C4-2B (cell line): ENCODE data around the gene CYB561D2.
A peak's percentile ranks its signal among the peaks of the same experiment; 100 is the strongest.

Experiments used
- H3K27ac ChIP-seq: fragments of 450-650 bp; 2 replicates; pipeline ENCODE4 v1.5.1; 2017
- ZFX ChIP-seq: fragments of 450-650 bp; IDR thresholded peaks from 2 replicates; pipeline ENCODE4 v1.6.1; 2017
- TF ChIP-seq, protein P1 (sequence below): fragments of 450-650 bp; conservative IDR thresholded peaks from 2 replicates; pipeline ENCODE4 v1.5.1; 2017; ENCODE audit warnings: mild to moderate bottlenecking

Gene CYB561D2

GRCh38 chr3:50364573-50365079, 14.0 kb downstream of the CYB561D2 start:
- H3K27ac ChIP-seq = no peak overlapping the region
- no peak for TF ChIP-seq ZFX
- TF ChIP-seq, protein P1, sequence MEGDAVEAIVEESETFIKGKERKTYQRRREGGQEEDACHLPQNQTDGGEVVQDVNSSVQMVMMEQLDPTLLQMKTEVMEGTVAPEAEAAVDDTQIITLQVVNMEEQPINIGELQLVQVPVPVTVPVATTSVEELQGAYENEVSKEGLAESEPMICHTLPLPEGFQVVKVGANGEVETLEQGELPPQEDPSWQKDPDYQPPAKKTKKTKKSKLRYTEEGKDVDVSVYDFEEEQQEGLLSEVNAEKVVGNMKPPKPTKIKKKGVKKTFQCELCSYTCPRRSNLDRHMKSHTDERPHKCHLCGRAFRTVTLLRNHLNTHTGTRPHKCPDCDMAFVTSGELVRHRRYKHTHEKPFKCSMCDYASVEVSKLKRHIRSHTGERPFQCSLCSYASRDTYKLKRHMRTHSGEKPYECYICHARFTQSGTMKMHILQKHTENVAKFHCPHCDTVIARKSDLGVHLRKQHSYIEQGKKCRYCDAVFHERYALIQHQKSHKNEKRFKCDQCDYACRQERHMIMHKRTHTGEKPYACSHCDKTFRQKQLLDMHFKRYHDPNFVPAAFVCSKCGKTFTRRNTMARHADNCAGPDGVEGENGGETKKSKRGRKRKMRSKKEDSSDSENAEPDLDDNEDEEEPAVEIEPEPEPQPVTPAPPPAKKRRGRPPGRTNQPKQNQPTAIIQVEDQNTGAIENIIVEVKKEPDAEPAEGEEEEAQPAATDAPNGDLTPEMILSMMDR = no peak

DNA sequence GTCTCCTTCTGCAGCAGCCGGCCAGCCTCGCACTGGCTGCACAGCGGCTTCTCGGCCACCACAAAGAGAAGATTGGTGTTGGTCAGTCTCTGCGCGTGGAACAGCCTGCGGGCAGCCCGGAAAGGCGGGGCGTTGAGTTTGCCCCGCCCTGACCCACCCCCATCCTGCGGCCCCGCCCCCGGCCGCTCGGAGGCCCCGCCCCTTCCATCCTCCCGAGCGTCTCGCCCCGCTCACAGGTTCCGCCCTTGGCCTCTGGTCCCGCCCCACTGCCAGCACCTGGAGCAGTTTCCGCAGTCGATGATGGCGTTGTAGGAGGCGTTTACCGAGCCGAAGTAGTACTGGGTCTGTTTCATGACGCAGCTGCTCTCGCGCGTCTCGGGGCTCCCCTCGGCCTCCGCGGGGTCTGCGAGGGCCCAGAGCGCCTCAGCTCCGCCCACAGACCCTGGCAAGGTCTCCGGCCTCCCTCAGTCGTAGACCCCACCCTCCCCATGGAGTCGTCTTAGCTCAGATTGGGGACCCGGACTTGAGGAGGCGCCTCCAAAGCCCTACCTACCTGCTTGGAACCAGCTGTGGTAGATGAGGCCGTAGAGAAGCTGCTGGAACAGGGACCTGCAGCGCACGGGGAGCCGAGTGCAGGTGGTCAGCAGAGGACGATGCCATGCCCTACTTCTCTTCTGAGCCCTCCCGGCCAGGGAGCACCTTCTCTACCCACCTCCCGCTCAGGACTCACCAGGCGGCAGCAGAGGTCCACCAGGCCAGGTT, 14.6 kb downstream of the CYB561D2 start:
- peak overlapping the region; percentile 66 for H3K27ac ChIP-seq
- TF ChIP-seq, protein P1 = no peak; the same call in 1 of the 2 replicates
- TF ChIP-seq ZFX = no peak

- H3K27ac ChIP-seq = peak overlapping the region; percentile 66
- no peak for TF ChIP-seq ZFX
- TF ChIP-seq, protein P1 = no peak
These were observed 15.2 kb downstream of the CYB561D2 start for GRCh38 chr3:50365842-50366220.

GRCh38 chr3:50369012-50369670, 18.5 kb downstream of the CYB561D2 start:
- H3K27ac ChIP-seq = no peak overlapping the region
- TF ChIP-seq, protein P1 = no peak
- no peak for TF ChIP-seq ZFX

DNA sequence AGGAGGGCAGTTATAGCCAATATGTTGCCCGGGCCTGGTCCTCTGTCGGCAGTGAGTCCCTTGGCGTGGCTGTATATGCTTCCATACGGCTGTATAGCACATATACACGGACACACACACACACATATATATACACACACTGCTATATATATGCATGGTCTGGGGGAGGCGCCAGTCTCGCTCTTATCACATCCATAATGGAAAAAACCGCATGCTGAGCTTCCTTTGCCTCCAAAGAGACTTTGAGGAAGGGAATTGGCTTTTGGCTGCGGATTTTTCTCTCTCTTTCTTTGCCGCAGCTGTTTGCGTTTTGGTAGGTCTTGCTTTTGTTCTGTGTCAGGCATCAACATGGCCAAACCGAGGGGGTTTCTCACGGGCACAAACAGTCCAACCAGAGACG, 19.9 kb downstream of the CYB561D2 start:
- no peak for TF ChIP-seq ZFX
- TF ChIP-seq, protein P1 = no peak; the same call in 1 of the 2 replicates
- no peak overlapping the region for H3K27ac ChIP-seq

- H3K27ac ChIP-seq = no peak overlapping the region
- TF ChIP-seq, protein P1 = no peak
- no peak for TF ChIP-seq ZFX
These were observed 20.5 kb downstream of the CYB561D2 start for GRCh38 chr3:50371133-50371685.

- no peak overlapping the region for H3K27ac ChIP-seq
- TF ChIP-seq, protein P1 = no peak
- TF ChIP-seq ZFX = no peak
These were observed 21.7 kb downstream of the CYB561D2 start for GRCh38 chr3:50372349-50372748.
